ENCODE results near the gene SLC16A12. TPM values are rescaled to one million over a fixed set of nuclear protein-coding genes. Genes with fewer than 3 reads are reported as not detected.
"Not testable (repeated sequence)": the region's sequence is repeated elsewhere in the genome, so short reads cannot be mapped to it uniquely, and the experiment has no call there.

The SLC16A12 gene
- total RNA-seq, 1 experiment from 2014 or later = 0.77 TPM

DNA sequence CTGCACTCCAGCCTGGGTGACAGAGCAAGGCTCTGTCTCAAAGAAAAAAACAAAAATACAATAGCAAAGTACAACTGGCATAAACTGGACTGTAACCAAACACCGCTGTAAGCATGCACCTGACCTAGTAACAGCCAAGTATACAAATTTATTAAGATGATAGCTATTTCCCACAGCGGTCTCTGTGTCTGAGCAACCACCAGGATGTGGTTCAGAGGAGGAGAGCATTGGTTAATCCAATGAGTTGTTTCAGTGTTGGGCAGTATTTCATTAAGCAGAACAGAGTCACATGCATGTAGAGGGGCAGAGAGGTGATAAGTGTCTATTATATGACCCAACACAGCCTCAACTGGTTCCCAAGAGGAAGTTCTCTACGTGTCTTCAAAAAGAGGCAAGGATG is 4.0 kb downstream of the SLC16A12 start:
- no peaks in the 10 kb centered on the region for H3K9me3 ChIP-seq (ENCODE audit: control insufficient read depth, low read depth, low read length)
- Mint-ChIP-seq H3K36me3 (ENCODE audit: insufficient read depth in 1 of 3, low read depth in 3 of 3) (peaks cover 0 to 3% (median 0%) of the 10 kb centered on the region in 3 experiments; a peak in 1 of 7 replicates), H3K27ac (no peak overlapping the region), H3K4me1 (peaks cover 30 to 34% of the 10 kb centered on the region in 2 experiments), H3K4me3 (no peak overlapping the region), H3K9me3 (no peaks in the 10 kb centered on the region), H3K27me3 (ENCODE audit: low read depth) (peaks cover 14% of the 10 kb centered on the region)
- peaks cover 3% of the 10 kb centered on the region for H3K27me3 ChIP-seq (ENCODE audit: insufficient read depth, low read length)
- H2BK5ac ChIP-seq (ENCODE audit: insufficient read length, low read length) = no peak overlapping the region
- WGBS (ENCODE audit: extremely low coverage, insufficient read length, low lambda C conversion rate) = no CpG with 5 or more reads among the region's 3 CpGs
- H4K8ac ChIP-seq (replicated peaks; ENCODE audit: insufficient read length, low read depth, low read length) = no peak overlapping the region
- no peak overlapping the region for H3K18ac ChIP-seq (ENCODE audit: insufficient read length, low read depth, low read length)
- no peak overlapping the region for H3K56ac ChIP-seq (ENCODE audit: insufficient read length, low read depth, low read length)
- no peak overlapping the region for H2BK20ac ChIP-seq (ENCODE audit: low read depth, low read length, poor library complexity, severe bottlenecking)
- H3T11ph ChIP-seq (ENCODE audit: low read length) = no peak overlapping the region
- H3K4me2 ChIP-seq (ENCODE audit: insufficient read depth, insufficient read length, low read length) = no peak overlapping the region
- H2BK15ac ChIP-seq (ENCODE audit: low read depth, low read length) = no peak overlapping the region
- H4K91ac ChIP-seq (ENCODE audit: insufficient read length, low read depth, low read length) = no peak overlapping the region
- TF ChIP-seq, protein P1, sequence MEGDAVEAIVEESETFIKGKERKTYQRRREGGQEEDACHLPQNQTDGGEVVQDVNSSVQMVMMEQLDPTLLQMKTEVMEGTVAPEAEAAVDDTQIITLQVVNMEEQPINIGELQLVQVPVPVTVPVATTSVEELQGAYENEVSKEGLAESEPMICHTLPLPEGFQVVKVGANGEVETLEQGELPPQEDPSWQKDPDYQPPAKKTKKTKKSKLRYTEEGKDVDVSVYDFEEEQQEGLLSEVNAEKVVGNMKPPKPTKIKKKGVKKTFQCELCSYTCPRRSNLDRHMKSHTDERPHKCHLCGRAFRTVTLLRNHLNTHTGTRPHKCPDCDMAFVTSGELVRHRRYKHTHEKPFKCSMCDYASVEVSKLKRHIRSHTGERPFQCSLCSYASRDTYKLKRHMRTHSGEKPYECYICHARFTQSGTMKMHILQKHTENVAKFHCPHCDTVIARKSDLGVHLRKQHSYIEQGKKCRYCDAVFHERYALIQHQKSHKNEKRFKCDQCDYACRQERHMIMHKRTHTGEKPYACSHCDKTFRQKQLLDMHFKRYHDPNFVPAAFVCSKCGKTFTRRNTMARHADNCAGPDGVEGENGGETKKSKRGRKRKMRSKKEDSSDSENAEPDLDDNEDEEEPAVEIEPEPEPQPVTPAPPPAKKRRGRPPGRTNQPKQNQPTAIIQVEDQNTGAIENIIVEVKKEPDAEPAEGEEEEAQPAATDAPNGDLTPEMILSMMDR (conservative IDR thresholded peaks at IDR 0.05) = no peak
- no peak overlapping the region for H3K14ac ChIP-seq (ENCODE audit: insufficient read depth, low read length)
- no peak overlapping the region for H2AK5ac ChIP-seq (ENCODE audit: insufficient read length, low read length)
- no peak overlapping the region for H2AFZ ChIP-seq (ENCODE audit: low read length)
- H3K9ac ChIP-seq (ENCODE audit: extremely low read depth, insufficient read length, low read length) = no peak overlapping the region
- H3K27ac ChIP-seq (ENCODE audit: insufficient read length, low read depth, low read length) = no peak overlapping the region
- no peaks in the 10 kb centered on the region for H4K20me1 ChIP-seq (ENCODE audit: control insufficient read depth, insufficient read depth, insufficient read length)
- no peak overlapping the region for H2BK12ac ChIP-seq (ENCODE audit: insufficient read length, low read depth, low read length)
- H3K23ac ChIP-seq (ENCODE audit: insufficient read length, low read depth, low read length) = no peak overlapping the region
- peaks cover 13% of the 10 kb centered on the region for H3K23me2 ChIP-seq (ENCODE audit: insufficient read length, low read depth, low read length, poor library complexity, severe bottlenecking)
- no peak overlapping the region for H3K4ac ChIP-seq (ENCODE audit: low read depth, low read length)
- H3K4me1 ChIP-seq (ENCODE audit: insufficient read depth, low read length) = peaks cover 2% of the 10 kb centered on the region; the same call in 1 of the 2 replicates
- H2BK120ac ChIP-seq (ENCODE audit: low read depth, low read length, poor library complexity, severe bottlenecking) = no peak overlapping the region
- H3K79me1 ChIP-seq (ENCODE audit: insufficient read depth, low read depth, low read length, poor library complexity, severe bottlenecking) = no peaks in the 10 kb centered on the region
- DNase-seq = no peak
- no peak overlapping the region for H4K5ac ChIP-seq (ENCODE audit: insufficient read length, low read depth, low read length)
- no peaks in the 10 kb centered on the region for H3K79me2 ChIP-seq (ENCODE audit: insufficient read depth, low read length)

DNA sequence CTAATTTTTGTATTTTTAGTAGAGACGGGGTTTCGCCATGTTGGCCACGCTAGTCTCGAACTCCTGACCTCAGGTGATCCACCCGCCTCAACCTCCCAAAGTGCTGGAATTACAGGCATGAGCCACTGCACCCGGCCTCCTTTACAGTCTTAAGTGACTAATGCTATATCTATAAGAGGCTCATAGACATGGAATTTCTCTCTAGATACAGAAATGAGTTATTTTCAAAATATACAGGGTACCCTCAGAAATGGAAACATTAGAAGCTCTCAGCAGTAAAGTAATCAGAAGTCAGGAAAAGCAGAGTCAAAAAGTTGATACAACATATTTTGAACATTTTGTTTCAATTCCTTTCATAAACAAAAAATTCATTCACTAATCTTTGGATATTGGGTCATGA is 5.7 kb downstream of the SLC16A12 start:
- not testable (repeated sequence) for H3K27ac ChIP-seq (ENCODE audit: insufficient read length, low read depth, low read length); H3K27ac Mint-ChIP-seq; H3K9ac ChIP-seq (ENCODE audit: extremely low read depth, insufficient read length, low read length); DNase-seq; H3K79me2 ChIP-seq (ENCODE audit: insufficient read depth, low read length); H3K9me3 ChIP-seq (ENCODE audit: control insufficient read depth, low read depth, low read length); H3K18ac ChIP-seq (ENCODE audit: insufficient read length, low read depth, low read length); H3K4me3 Mint-ChIP-seq; H3T11ph ChIP-seq (ENCODE audit: low read length); H3K79me1 ChIP-seq (ENCODE audit: insufficient read depth, low read depth, low read length, poor library complexity, severe bottlenecking); H4K5ac ChIP-seq (ENCODE audit: insufficient read length, low read depth, low read length); H2AFZ ChIP-seq (ENCODE audit: low read length); H2BK12ac ChIP-seq (ENCODE audit: insufficient read length, low read depth, low read length); H3K23ac ChIP-seq (ENCODE audit: insufficient read length, low read depth, low read length); H3K27me3 ChIP-seq (ENCODE audit: insufficient read depth, low read length); H3K4me1 ChIP-seq (ENCODE audit: insufficient read depth, low read length); H4K8ac ChIP-seq (replicated peaks; ENCODE audit: insufficient read length, low read depth, low read length); H4K20me1 ChIP-seq (ENCODE audit: control insufficient read depth, insufficient read depth, insufficient read length); H3K14ac ChIP-seq (ENCODE audit: insufficient read depth, low read length); H2BK20ac ChIP-seq (ENCODE audit: low read depth, low read length, poor library complexity, severe bottlenecking); H3K27me3 Mint-ChIP-seq (ENCODE audit: low read depth); H2BK15ac ChIP-seq (ENCODE audit: low read depth, low read length); H4K91ac ChIP-seq (ENCODE audit: insufficient read length, low read depth, low read length); H2BK120ac ChIP-seq (ENCODE audit: low read depth, low read length, poor library complexity, severe bottlenecking); H2AK5ac ChIP-seq (ENCODE audit: insufficient read length, low read length); H3K23me2 ChIP-seq (ENCODE audit: insufficient read length, low read depth, low read length, poor library complexity, severe bottlenecking); H3K56ac ChIP-seq (ENCODE audit: insufficient read length, low read depth, low read length); H3K4ac ChIP-seq (ENCODE audit: low read depth, low read length); H3K9me3 Mint-ChIP-seq; H3K4me2 ChIP-seq (ENCODE audit: insufficient read depth, insufficient read length, low read length); H3K36me3 Mint-ChIP-seq (ENCODE audit: insufficient read depth in 1 of 3, low read depth in 3 of 3); H2BK5ac ChIP-seq (ENCODE audit: insufficient read length, low read length)
- no CpG with 5 or more reads among the region's 6 CpGs for WGBS (ENCODE audit: extremely low coverage, insufficient read length, low lambda C conversion rate)
- peaks cover 24 to 25% of the 10 kb centered on the region in 2 experiments for H3K4me1 Mint-ChIP-seq

Data from H9 (cell line).